ENCODE measurements around the gene RAN.

DNA sequence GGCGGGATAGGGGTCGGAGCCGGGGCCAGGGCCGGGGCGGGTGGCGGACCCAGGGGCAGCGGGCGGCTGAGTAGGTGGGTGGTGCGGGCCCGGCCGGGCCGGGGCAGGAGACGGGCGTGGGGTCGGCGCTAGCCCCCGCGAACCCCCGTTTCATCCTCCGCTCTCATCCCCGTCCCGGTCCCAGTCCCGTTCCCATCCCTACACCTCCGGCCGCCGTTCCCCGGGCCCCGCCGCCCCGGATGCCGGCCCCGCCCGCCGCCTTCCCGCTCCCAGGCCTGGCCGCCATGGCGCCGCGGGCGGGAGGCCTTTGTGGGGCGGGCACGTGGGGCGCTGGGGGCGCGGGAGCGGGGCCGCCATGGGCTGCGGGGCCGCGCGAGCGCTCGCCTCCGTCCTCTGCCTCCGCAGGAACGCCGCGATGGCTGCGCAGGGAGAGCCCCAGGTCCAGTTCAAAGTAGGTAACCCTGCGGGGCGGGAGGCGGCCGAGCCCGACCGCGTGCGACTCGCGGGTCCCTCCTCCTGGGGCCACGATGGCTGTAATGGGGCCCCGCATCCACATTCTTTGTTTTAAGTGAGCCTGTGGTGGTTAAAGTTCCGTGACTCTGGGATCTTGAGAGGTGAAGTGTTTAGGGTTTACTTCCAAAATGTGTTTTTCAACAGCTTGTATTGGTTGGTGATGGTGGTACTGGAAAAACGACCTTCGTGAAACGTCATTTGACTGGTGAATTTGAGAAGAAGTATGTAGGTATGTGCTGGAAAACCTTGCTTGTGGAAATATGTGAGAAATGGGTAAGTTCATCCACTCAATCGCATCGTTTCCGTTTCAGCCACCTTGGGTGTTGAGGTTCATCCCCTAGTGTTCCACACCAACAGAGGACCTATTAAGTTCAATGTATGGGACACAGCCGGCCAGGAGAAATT lies 572 bp downstream of the RAN start:
- TF ChIP-seq, protein P1, sequence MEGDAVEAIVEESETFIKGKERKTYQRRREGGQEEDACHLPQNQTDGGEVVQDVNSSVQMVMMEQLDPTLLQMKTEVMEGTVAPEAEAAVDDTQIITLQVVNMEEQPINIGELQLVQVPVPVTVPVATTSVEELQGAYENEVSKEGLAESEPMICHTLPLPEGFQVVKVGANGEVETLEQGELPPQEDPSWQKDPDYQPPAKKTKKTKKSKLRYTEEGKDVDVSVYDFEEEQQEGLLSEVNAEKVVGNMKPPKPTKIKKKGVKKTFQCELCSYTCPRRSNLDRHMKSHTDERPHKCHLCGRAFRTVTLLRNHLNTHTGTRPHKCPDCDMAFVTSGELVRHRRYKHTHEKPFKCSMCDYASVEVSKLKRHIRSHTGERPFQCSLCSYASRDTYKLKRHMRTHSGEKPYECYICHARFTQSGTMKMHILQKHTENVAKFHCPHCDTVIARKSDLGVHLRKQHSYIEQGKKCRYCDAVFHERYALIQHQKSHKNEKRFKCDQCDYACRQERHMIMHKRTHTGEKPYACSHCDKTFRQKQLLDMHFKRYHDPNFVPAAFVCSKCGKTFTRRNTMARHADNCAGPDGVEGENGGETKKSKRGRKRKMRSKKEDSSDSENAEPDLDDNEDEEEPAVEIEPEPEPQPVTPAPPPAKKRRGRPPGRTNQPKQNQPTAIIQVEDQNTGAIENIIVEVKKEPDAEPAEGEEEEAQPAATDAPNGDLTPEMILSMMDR (IDR thresholded peaks at IDR 0.05) = no peak
- TF ChIP-seq POLR2A (IDR thresholded peaks at IDR 0.05) (no peak), EP300 (IDR thresholded peaks at IDR 0.05) (no peak), POLR2AphosphoS5 (IDR thresholded peaks at IDR 0.05) (no peak)

Data from sigmoid colon (tissue), 4 donors.